Ovary (tissue), 3 donors: ENCODE results near the gene LSAMP.

Experiments used
- EP300 ChIP-seq: sonication (generic); formaldehyde crosslinking; IDR thresholded peaks from one replicate; pipeline ENCODE4 v1.6.1; 2017; ENCODE audit warnings: antibody characterized with exemption
- TF ChIP-seq, protein P1 (sequence below), 3 donors: fragments of 450-650 bp in 2 of 3; fragments of 200-600 bp in 1 of 3; IDR thresholded peaks; one replicate each; pipeline versions ENCODE4 v1.5.1 to v1.8.0; 2016 to 2022; ENCODE audit warnings: antibody characterized with exemption in 3 of 3, mild to moderate bottlenecking in 1 of 3
- donor health status: DM: no; HTN: no; CAD: no.

DNA sequence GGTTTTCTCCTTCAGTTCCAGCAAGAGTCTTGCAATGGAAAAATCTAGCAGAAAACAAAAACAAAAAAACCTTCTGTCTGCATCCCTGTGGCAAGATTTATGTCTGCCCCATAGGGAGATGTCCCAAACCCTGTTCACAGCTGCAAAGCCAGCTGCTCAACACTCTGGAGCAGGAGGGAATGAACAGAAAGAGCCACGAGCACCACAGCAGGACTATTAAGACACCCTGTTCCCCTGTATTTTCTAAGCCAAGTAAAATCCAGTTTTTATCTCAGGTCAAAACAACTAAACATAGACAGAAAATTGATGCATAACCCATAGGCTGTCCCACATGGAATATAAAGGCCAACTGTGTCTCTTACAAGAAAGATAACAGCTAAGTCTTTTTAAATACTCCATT is 357.9 kb downstream of the LSAMP start:
- TF ChIP-seq, protein P1, sequence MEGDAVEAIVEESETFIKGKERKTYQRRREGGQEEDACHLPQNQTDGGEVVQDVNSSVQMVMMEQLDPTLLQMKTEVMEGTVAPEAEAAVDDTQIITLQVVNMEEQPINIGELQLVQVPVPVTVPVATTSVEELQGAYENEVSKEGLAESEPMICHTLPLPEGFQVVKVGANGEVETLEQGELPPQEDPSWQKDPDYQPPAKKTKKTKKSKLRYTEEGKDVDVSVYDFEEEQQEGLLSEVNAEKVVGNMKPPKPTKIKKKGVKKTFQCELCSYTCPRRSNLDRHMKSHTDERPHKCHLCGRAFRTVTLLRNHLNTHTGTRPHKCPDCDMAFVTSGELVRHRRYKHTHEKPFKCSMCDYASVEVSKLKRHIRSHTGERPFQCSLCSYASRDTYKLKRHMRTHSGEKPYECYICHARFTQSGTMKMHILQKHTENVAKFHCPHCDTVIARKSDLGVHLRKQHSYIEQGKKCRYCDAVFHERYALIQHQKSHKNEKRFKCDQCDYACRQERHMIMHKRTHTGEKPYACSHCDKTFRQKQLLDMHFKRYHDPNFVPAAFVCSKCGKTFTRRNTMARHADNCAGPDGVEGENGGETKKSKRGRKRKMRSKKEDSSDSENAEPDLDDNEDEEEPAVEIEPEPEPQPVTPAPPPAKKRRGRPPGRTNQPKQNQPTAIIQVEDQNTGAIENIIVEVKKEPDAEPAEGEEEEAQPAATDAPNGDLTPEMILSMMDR (IDR thresholded peaks at IDR 0.05), result no peak
- TF ChIP-seq EP300, result no peak
